Heart left ventricle (tissue), 13 donors: ENCODE measurements around the gene PRKAG2.

Experiments
- POLR2A ChIP-seq, 2 donors: fragments of 450-650 bp; IDR thresholded peaks; one replicate each; pipeline ENCODE4 v1.6.1; 2017; ENCODE audit warnings: antibody characterized with exemption in 2 of 2, mild to moderate bottlenecking in 2 of 2, moderate library complexity in 2 of 2
- TF ChIP-seq, protein P1 (sequence below), 12 donors: fragments of 200-600 bp; sonication (generic) in 4 of 12; IDR thresholded peaks; one replicate each; pipeline versions ENCODE4 v1.5.0 to v1.8.0; 2018 to 2022; ENCODE audit warnings: antibody characterized with exemption in 12 of 12, mild to moderate bottlenecking in 5 of 12
- donor health status: ischemic (EF 13 %, LVEDD 7.1; RV severe dilation, severe dysfunction).
- donor health status: DM: no; HTN: yes; CAD: no.
- donor health status: DM: no; HTN: no; CAD: no.
- donor health status: ischemic (EF 25% LVEDD 6.9; RV normal size, moderate dysfunction).
- donor health status: ischemic (EF 25% LVEDD 5.7; RV mildly dilated, moderate dysfunction).
- donor health status: ischemic (EF 35%, LVEDD 5.7; RV mildly dilated, moderate dysfunction).
- donor health status: nonischemic (EF 11% LVEDD 7.7; RV severe dilation, severe dysfunction).
- donor health status: DM: yes; HTN: yes; CAD: no.
- donor health status: PGD.
- donor health status: ischemic (EF 29% LVEDD 5.4; RV normal size, mild dysfunction).
- donor health status: nonischemic (EF 23%, LVEDD 6.1; RV moderate dilation, normal function).

DNA sequence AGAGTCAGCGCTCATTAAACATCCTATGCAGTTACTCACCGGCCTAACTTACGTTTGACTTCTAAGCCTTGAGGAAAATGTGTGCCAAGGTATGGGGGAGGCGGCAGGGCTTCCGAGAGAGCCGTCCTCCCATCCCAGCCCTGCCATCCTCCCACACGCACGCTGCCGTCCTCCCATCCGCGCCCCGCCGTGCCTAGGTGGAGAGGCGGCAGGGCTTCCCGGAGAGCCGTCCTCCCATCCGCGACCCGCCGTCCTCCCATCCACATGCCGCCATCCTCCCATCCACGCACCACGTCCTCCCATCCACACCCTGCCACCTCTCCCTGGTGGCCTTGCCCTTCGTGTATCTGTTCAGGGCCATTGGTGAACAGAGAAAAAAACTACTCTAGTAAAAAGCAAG lies 162.7 kb downstream of the PRKAG2 start:
- TF ChIP-seq, protein P1, sequence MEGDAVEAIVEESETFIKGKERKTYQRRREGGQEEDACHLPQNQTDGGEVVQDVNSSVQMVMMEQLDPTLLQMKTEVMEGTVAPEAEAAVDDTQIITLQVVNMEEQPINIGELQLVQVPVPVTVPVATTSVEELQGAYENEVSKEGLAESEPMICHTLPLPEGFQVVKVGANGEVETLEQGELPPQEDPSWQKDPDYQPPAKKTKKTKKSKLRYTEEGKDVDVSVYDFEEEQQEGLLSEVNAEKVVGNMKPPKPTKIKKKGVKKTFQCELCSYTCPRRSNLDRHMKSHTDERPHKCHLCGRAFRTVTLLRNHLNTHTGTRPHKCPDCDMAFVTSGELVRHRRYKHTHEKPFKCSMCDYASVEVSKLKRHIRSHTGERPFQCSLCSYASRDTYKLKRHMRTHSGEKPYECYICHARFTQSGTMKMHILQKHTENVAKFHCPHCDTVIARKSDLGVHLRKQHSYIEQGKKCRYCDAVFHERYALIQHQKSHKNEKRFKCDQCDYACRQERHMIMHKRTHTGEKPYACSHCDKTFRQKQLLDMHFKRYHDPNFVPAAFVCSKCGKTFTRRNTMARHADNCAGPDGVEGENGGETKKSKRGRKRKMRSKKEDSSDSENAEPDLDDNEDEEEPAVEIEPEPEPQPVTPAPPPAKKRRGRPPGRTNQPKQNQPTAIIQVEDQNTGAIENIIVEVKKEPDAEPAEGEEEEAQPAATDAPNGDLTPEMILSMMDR (IDR thresholded peaks at IDR 0.05) = no peak
- no peak for TF ChIP-seq POLR2A (IDR thresholded peaks at IDR 0.05)
